NCI-H146 (cell line): Measurements from ENCODE around the gene MED27.

Experiments
- DNase-seq: peaks from one replicate; lab custom pipeline; 2025; lab: John Stamatoyannopoulos, UW

MED27 gene

GRCh38 chr9:131997779-131998178, 81.9 kb downstream of the MED27 start:
- DNase-seq, result no peak

- no peak for DNase-seq
Observed at GRCh38 chr9:131997076-131997475, 82.6 kb downstream of the MED27 start.

- no peak for DNase-seq
Observed at GRCh38 chr9:131995382-131995781, 84.3 kb downstream of the MED27 start.

- DNase-seq, result no peak
Observed at GRCh38 chr9:131994364-131995125, 85.1 kb downstream of the MED27 start.

- no peak for DNase-seq
Observed at GRCh38 chr9:131992906-131993657, 86.6 kb downstream of the MED27 start.

- DNase-seq, result no peak
Observed at GRCh38 chr9:131987232-131987631, 92.4 kb downstream of the MED27 start.

GRCh38 chr9:131986576-131986975, 93.1 kb downstream of the MED27 start:
- DNase-seq, result peak; percentile 61

- no peak for DNase-seq
Observed at GRCh38 chr9:131986089-131986488, 93.6 kb downstream of the MED27 start.

GRCh38 chr9:131984564-131984963, 95.1 kb downstream of the MED27 start:
- no peak for DNase-seq

- DNase-seq, result no peak
Observed at GRCh38 chr9:131982671-131983239, 96.9 kb downstream of the MED27 start.

GRCh38 chr9:131982102-131982501, 97.6 kb downstream of the MED27 start:
- no peak for DNase-seq

- DNase-seq, result no peak
Observed at GRCh38 chr9:131981116-131981776, 98.4 kb downstream of the MED27 start.

- no peak for DNase-seq
Observed at GRCh38 chr9:131980267-131981016, 99.2 kb downstream of the MED27 start.

GRCh38 chr9:131977109-131977838, 102.4 kb downstream of the MED27 start:
- DNase-seq, result no peak

GRCh38 chr9:131976157-131977108, 103.2 kb downstream of the MED27 start:
- DNase-seq, result no peak

GRCh38 chr9:131972889-131973288, 106.8 kb downstream of the MED27 start:
- DNase-seq, result no peak

- no peak for DNase-seq
Observed at GRCh38 chr9:131971482-131972074, 108.1 kb downstream of the MED27 start.

GRCh38 chr9:131969469-131969989, 110.1 kb downstream of the MED27 start:
- no peak for DNase-seq

- no peak for DNase-seq
Observed at GRCh38 chr9:131968632-131969031, 111.0 kb downstream of the MED27 start.
